ENCODE results near the gene DBP. TPM values are rescaled to one million over a fixed set of nuclear protein-coding genes. Genes with fewer than 3 reads are reported as not detected.
A peak's percentile ranks its signal among the peaks of the same experiment; 100 is the strongest.

The DBP gene
- polyA plus RNA-seq, 3 donors = 12.8 to 22.3 (median 17.5) TPM

- Mint-ChIP-seq H3K27ac (no peak overlapping the region), H3K27me3 (ENCODE audit: low read depth in 3 of 3) (no peaks in the 10 kb centered on the region), H3K4me3 (no peak overlapping the region), H3K4me1 (peaks cover 54% of the 10 kb centered on the region), H3K36me3 (peaks cover 29 to 47% of the 10 kb centered on the region in 2 donors), H3K9me3 (peaks cover 0 to 3% (median 0%) of the 10 kb centered on the region in 7 donors)
- intact Hi-C loops (cut with micrococcal nuclease) = no loop called here
- Histone ChIP-seq H3K4me2 (replicated peaks; ENCODE audit: extremely low read depth, low read length, poor library complexity, severe bottlenecking) (no peak overlapping the region), H3K4me3 (replicated peaks in 1 of 3; ENCODE audit: low read depth in 2 of 3, low read length in 3 of 3) (no peak overlapping the region), H3K9ac (ENCODE audit: insufficient read depth, low read length, poor library complexity, severe bottlenecking) (no peak overlapping the region), H3K9me3 (replicated peaks in 1 of 2; ENCODE audit: control insufficient read depth in 1 of 2, insufficient read depth in 1 of 2, low read length in 2 of 2) (no peaks in the 10 kb centered on the region), H3K27ac (ENCODE audit: low read depth in 1 of 2, low read length in 2 of 2) (no peak overlapping the region), H3K27me3 (ENCODE audit: control insufficient read depth in 2 of 2, insufficient read depth in 2 of 2, low read length in 2 of 2) (no peaks in the 10 kb centered on the region), H3K4me1 (ENCODE audit: control insufficient read depth in 1 of 2, insufficient read depth in 2 of 2, low read length in 2 of 2) (peaks cover 62 to 70% of the 10 kb centered on the region in 2 donors), H4K20me1 (ENCODE audit: insufficient read depth, low read length) (peaks cover 39% of the 10 kb centered on the region), H2AFZ (ENCODE audit: insufficient read depth, low read depth, low read length, poor library complexity, severe bottlenecking) (no peak overlapping the region), H3K79me2 (ENCODE audit: insufficient read depth, low read length) (peaks cover 17% of the 10 kb centered on the region), H3K36me3 (replicated peaks in 1 of 2; ENCODE audit: control insufficient read depth in 1 of 2, insufficient read depth in 2 of 2, low read length in 2 of 2) (peaks cover 24 to 50% of the 10 kb centered on the region in 2 donors)
- no peak for DNase-seq
- TF ChIP-seq CTCF (IDR thresholded peaks at IDR 0.05) = no peak
- WGBS (ENCODE audit: insufficient coverage) = 97% methylated on average over 9 of the region's 17 CpGs
Measured at GRCh38 chr19:48627865-48628314, 9.3 kb downstream of the DBP start.

GRCh38 chr19:48627201-48627864 is 9.8 kb downstream of the DBP start:
- peak overlapping the region in 2 of 7 donors; percentile 30 to 67 for H3K27ac Mint-ChIP-seq
- H3K36me3 ChIP-seq (replicated peaks in 1 of 2; ENCODE audit: control insufficient read depth in 1 of 2, insufficient read depth in 2 of 2, low read length in 2 of 2) = peaks cover 20 to 45% of the 10 kb centered on the region in 2 donors
- H3K9me3 ChIP-seq (replicated peaks in 1 of 2; ENCODE audit: control insufficient read depth in 1 of 2, insufficient read depth in 1 of 2, low read length in 2 of 2) = no peaks in the 10 kb centered on the region
- no peak for TF ChIP-seq CTCF (IDR thresholded peaks at IDR 0.05)
- peaks cover 15% of the 10 kb centered on the region for H3K79me2 ChIP-seq (ENCODE audit: insufficient read depth, low read length)
- H3K9me3 Mint-ChIP-seq = peaks cover 0 to 3% (median 0%) of the 10 kb centered on the region in 7 donors
- H4K20me1 ChIP-seq (ENCODE audit: insufficient read depth, low read length) = peaks cover 39% of the 10 kb centered on the region
- H3K4me1 Mint-ChIP-seq = peaks cover 54% of the 10 kb centered on the region
- H3K4me1 ChIP-seq (ENCODE audit: control insufficient read depth in 1 of 2, insufficient read depth in 2 of 2, low read length in 2 of 2) = peaks cover 62 to 70% of the 10 kb centered on the region in 2 donors
- intact Hi-C loops (cut with micrococcal nuclease) = no loop called here
- no peak overlapping the region for H3K4me2 ChIP-seq (replicated peaks; ENCODE audit: extremely low read depth, low read length, poor library complexity, severe bottlenecking)
- H3K27me3 Mint-ChIP-seq (ENCODE audit: low read depth in 3 of 3) = no peaks in the 10 kb centered on the region
- no peaks in the 10 kb centered on the region for H3K27me3 ChIP-seq (ENCODE audit: control insufficient read depth in 2 of 2, insufficient read depth in 2 of 2, low read length in 2 of 2)
- no peak overlapping the region for H3K9ac ChIP-seq (ENCODE audit: insufficient read depth, low read length, poor library complexity, severe bottlenecking)
- no peak overlapping the region for H3K4me3 Mint-ChIP-seq
- H2AFZ ChIP-seq (ENCODE audit: insufficient read depth, low read depth, low read length, poor library complexity, severe bottlenecking) = no peak overlapping the region
- peaks cover 26 to 43% of the 10 kb centered on the region in 2 donors for H3K36me3 Mint-ChIP-seq
- no peak overlapping the region for H3K27ac ChIP-seq (ENCODE audit: low read depth in 1 of 2, low read length in 2 of 2)
- no peak overlapping the region for H3K4me3 ChIP-seq (replicated peaks in 1 of 3; ENCODE audit: low read depth in 2 of 3, low read length in 3 of 3)
- 100% methylated on average over 3 of the region's 6 CpGs for WGBS (ENCODE audit: insufficient coverage)
- no peak for DNase-seq

Data from CD14-positive monocyte (primary cell).